Heart right ventricle (tissue), 16 donors: ENCODE measurements around the gene KCTD19. TPM values are rescaled to one million over a fixed set of nuclear protein-coding genes. Genes with fewer than 3 reads are reported as not detected.

Experiments used
- ATAC-seq, 8 donors: fragments of 200-7000 bp; cut with Tn5 transposase; one replicate each; pipeline ENCODE4 v1.9.1; 2020; ENCODE audit warnings: mild to moderate bottlenecking in 8 of 8, moderate library complexity in 8 of 8, moderate number of reproducible peaks in 1 of 8
- DNase-seq, 2 donors: peaks; one replicate each; pipeline ENCODE4 v3.0.0-alpha.2; 2020
- H3K27ac ChIP-seq, 10 donors: fragments of 200-600 bp; sonication (generic) in 2 of 10; one replicate each; pipeline versions ENCODE4 v1.5.0 to v1.8.0; 2020 to 2022; ENCODE audit warnings: mild to moderate bottlenecking in 3 of 10
- H3K27me3 ChIP-seq, 7 donors: fragments of 200-600 bp; one replicate each; pipeline ENCODE4 v1.8.0; 2021 to 2022; ENCODE audit warnings: mild to moderate bottlenecking in 2 of 7
- H3K36me3 ChIP-seq, 9 donors: fragments of 200-600 bp; sonication (generic) in 1 of 9; one replicate each; pipeline versions ENCODE4 v1.5.0 to v1.8.0; 2020 to 2022; ENCODE audit warnings: mild to moderate bottlenecking in 2 of 9
- H3K4me1 ChIP-seq, 9 donors: fragments of 200-600 bp; sonication (generic) in 1 of 9; one replicate each; pipeline versions ENCODE4 v1.5.0 to v1.8.0; 2020 to 2022; ENCODE audit warnings: mild to moderate bottlenecking in 4 of 9
- H3K4me3 ChIP-seq, 10 donors: fragments of 200-600 bp; sonication (generic) in 2 of 10; one replicate each; pipeline versions ENCODE4 v1.5.0 to v1.8.0; 2020 to 2022; ENCODE audit warnings: mild to moderate bottlenecking in 7 of 10, moderate library complexity in 2 of 10
- H3K9me3 ChIP-seq, 11 donors: fragments of 200-600 bp in 10 of 11; sonication (generic) in 2 of 11; one replicate each; pipeline versions ENCODE4 v1.5.0 to v1.8.0; 2013 to 2022; ENCODE audit warnings: mild to moderate bottlenecking in 2 of 11, control low read depth in 1 of 11, moderate library complexity in 1 of 11
- CTCF ChIP-seq, 9 donors: fragments of 200-600 bp; sonication (generic) in 2 of 9; IDR thresholded peaks; one replicate each; pipeline versions ENCODE4 v1.5.0 to v1.8.0; 2021 to 2022; ENCODE audit warnings: antibody characterized with exemption in 9 of 9, mild to moderate bottlenecking in 5 of 9, moderate library complexity in 1 of 9
- WGBS, 2 donors: extraction: QIAGEN DNeasy Blood & Tissue Kit; methylation state at CpG; one replicate each; pipeline ENCODE4 v1.1.7; 2013; ENCODE audit warnings: inconsistent platforms in 1 of 2; 5-methylcytosine and 5-hydroxymethylcytosine counted together
- intact Hi-C, 10 donors: fragments of 100-400 bp; cut with DNase I; formaldehyde crosslinking; loops; one replicate each; pipeline versions ENCODE4 v1.11.1 to v1.14.2; 2022
- polyA plus RNA-seq, 2 donors: library from polyadenylated mRNA; stranded (reverse); fragments of 200-250 nt; gene quantifications; one replicate each; pipeline ENCODE4 v1.2.3, GENCODE V29; 2013
- total RNA-seq, 10 donors: library from RNA; stranded (reverse); fragmentation: NEBNext Ultra II Directional in 3 of 10; extraction: Animal tissue kit (Norgen Biotek cat#: 25700) in 3 of 10; gene quantifications; one replicate each; pipeline versions ENCODE4 v1.2.1 to v1.2.4, GENCODE V29; 2021 to 2023
- donor health status: Arrhythmogenic right ventricular cardiomyopathy.
- donor health status: ischemic (EF 13 %, LVEDD 7.1; RV severe dilation, severe dysfunction).
- donor health status: healthy with polysubstance abuse.
- donor health status: DM: no; HTN: yes; CAD: no.
- donor health status: DM: no; HTN: no; CAD: no.
- donor health status: ischemic (EF 25% LVEDD 6.9; RV normal size, moderate dysfunction).
- donor health status: ischemic (EF 25% LVEDD 5.7; RV mildly dilated, moderate dysfunction).
- donor health status: healthy.
- donor health status: DM: yes; HTN: yes; CAD: no.
- donor health status: Ischemic cardiomyopathy.
- donor health status: ischemic (EF 35%, LVEDD 5.7; RV mildly dilated, moderate dysfunction).
- donor health status: nonischemic (EF 11% LVEDD 7.7; RV severe dilation, severe dysfunction).
- donor health status: DM: yes; HTN: yes; CAD: no.
- donor health status: PGD.
- donor health status: ischemic (EF 29% LVEDD 5.4; RV normal size, mild dysfunction).
- donor health status: nonischemic (EF 23%, LVEDD 6.1; RV moderate dilation, normal function).

The KCTD19 gene
- total and polyA plus RNA-seq, 12 donors, result 0.01 to 0.22 TPM; not detected in 10

GRCh38 chr16:67327743-67328142 lies 1.2 kb upstream of the KCTD19 start:
- Histone ChIP-seq H3K27ac (no peak overlapping the region), H3K4me3 (no peak overlapping the region), H3K36me3 (no peaks in the 10 kb centered on the region), H3K27me3 (peaks cover 0 to 46% (median 16%) of the 10 kb centered on the region in 7 donors), H3K4me1 (peaks cover 4 to 24% (median 7%) of the 10 kb centered on the region in 9 donors), H3K9me3 (no peaks in the 10 kb centered on the region)
- no peak for TF ChIP-seq CTCF (IDR thresholded peaks at IDR 0.05)
- no peak for ATAC-seq
- 60 to 61% methylated on average over 3 of the region's 3 CpGs for WGBS, 2 donors
- DNase-seq, result no peak
- intact Hi-C loops, result no loop called here

- TF ChIP-seq CTCF (IDR thresholded peaks at IDR 0.05), result no peak
- DNase-seq (no peak), ATAC-seq (no peak)
- peaks cover 4 to 24% (median 7%) of the 10 kb centered on the region in 9 donors for H3K4me1 ChIP-seq
- WGBS, 2 donors, result 27 to 37% methylated on average over 11 of the region's 11 CpGs
- intact Hi-C loops, result no loop called here
- H3K27me3 ChIP-seq, result peaks cover 0 to 62% (median 30%) of the 10 kb centered on the region in 7 donors
- peak overlapping the region; percentile 15 to 56 (median 48) for H3K4me3 ChIP-seq
- no peak overlapping the region for H3K27ac ChIP-seq
- H3K36me3 ChIP-seq, result no peaks in the 10 kb centered on the region
- H3K9me3 ChIP-seq, result no peaks in the 10 kb centered on the region
Observed at GRCh38 chr16:67326115-67326471, 448 bp downstream of the KCTD19 start.

GRCh38 chr16:67317853-67318252 lies 8.7 kb downstream of the KCTD19 start:
- H3K27me3 ChIP-seq, result peaks cover 0 to 53% (median 34%) of the 10 kb centered on the region in 7 donors
- H3K4me1 ChIP-seq, result no peaks in the 10 kb centered on the region
- no peak for TF ChIP-seq CTCF (IDR thresholded peaks at IDR 0.05)
- DNase-seq, result no peak
- H3K27ac ChIP-seq, result no peak overlapping the region
- ATAC-seq, result no peak
- no peaks in the 10 kb centered on the region for H3K9me3 ChIP-seq
- no peaks in the 10 kb centered on the region for H3K36me3 ChIP-seq
- intact Hi-C loops, result no loop called here
- H3K4me3 ChIP-seq, result no peak overlapping the region

- ATAC-seq, result peak in 1 of 8 donors; percentile 38
- Histone ChIP-seq H3K36me3 (no peaks in the 10 kb centered on the region), H3K27me3 (peaks cover 0 to 15% (median 4%) of the 10 kb centered on the region in 7 donors), H3K9me3 (no peaks in the 10 kb centered on the region), H3K4me3 (no peak overlapping the region), H3K4me1 (peaks cover 0 to 5% (median 0%) of the 10 kb centered on the region in 9 donors), H3K27ac (peak overlapping the region in 1 of 10 donors; percentile 28)
- no peak for DNase-seq
- intact Hi-C loops, result no loop called here
- TF ChIP-seq CTCF (IDR thresholded peaks at IDR 0.05), result no peak
Observed at GRCh38 chr16:67312719-67313118, 13.8 kb downstream of the KCTD19 start.
